Activated gamma-delta T cell treated with Interleukin-2 at 50 U/mL for 16 hours (primary cell): Measurements from ENCODE around the gene CCNY.
"Not testable (repeated sequence)": the region's sequence is repeated elsewhere in the genome, so short reads cannot be mapped to it uniquely, and the experiment has no call there.

Experiments
- DNase-seq: peaks from one replicate; pipeline ENCODE4 v3.0.0-alpha.2; 2020

Gene CCNY

GRCh38 chr10:35335133-35336083, 901 bp upstream of the CCNY start:
- DNase-seq: no peak

GRCh38 chr10:35336921-35337823, 863 bp downstream of the CCNY start:
- DNase-seq: peak; percentile 14

GRCh38 chr10:35339942-35340341, 3.6 kb downstream of the CCNY start:
- no peak for DNase-seq

- no peak for DNase-seq
These were observed 4.7 kb downstream of the CCNY start for GRCh38 chr10:35340975-35341374.

GRCh38 chr10:35341521-35341920, 5.2 kb downstream of the CCNY start:
- DNase-seq: no peak

- DNase-seq: no peak
These were observed 6.0 kb downstream of the CCNY start for GRCh38 chr10:35342183-35342753.

GRCh38 chr10:35343739-35344138, 7.4 kb downstream of the CCNY start:
- DNase-seq: no peak

- no peak for DNase-seq
These were observed 9.1 kb downstream of the CCNY start for GRCh38 chr10:35345383-35345742.

GRCh38 chr10:35346248-35346647, 9.9 kb downstream of the CCNY start:
- no peak for DNase-seq

- DNase-seq: no peak
These were observed 10.8 kb downstream of the CCNY start for GRCh38 chr10:35347121-35347562.

- no peak for DNase-seq
These were observed 11.7 kb downstream of the CCNY start for GRCh38 chr10:35347899-35348608.

GRCh38 chr10:35348609-35349388, 12.5 kb downstream of the CCNY start:
- DNase-seq: no peak

- no peak for DNase-seq
These were observed 13.1 kb downstream of the CCNY start for GRCh38 chr10:35349389-35349915.

GRCh38 chr10:35351021-35351420, 14.7 kb downstream of the CCNY start:
- DNase-seq: no peak

GRCh38 chr10:35352097-35352496, 15.8 kb downstream of the CCNY start:
- no peak for DNase-seq

- DNase-seq: no peak
These were observed 16.2 kb downstream of the CCNY start for GRCh38 chr10:35352512-35352911.

- DNase-seq: no peak
These were observed 17.1 kb downstream of the CCNY start for GRCh38 chr10:35353395-35353794.

- no peak for DNase-seq
These were observed 17.5 kb downstream of the CCNY start for GRCh38 chr10:35353805-35354204.

GRCh38 chr10:35354257-35354656, 17.9 kb downstream of the CCNY start:
- not testable (repeated sequence) for DNase-seq

- DNase-seq: no peak
These were observed 19.8 kb downstream of the CCNY start for GRCh38 chr10:35355971-35356724.

- no peak for DNase-seq
These were observed 20.4 kb downstream of the CCNY start for GRCh38 chr10:35356725-35357092.
